Measurements from ENCODE around the gene CDK5RAP3. TPM values are rescaled to one million over a fixed set of nuclear protein-coding genes. Genes with fewer than 3 reads are reported as not detected.
A peak's percentile ranks its signal among the peaks of the same experiment; 100 is the strongest.

CDK5RAP3 gene
- total RNA-seq, 1 experiment from 2014 or later = 149 TPM

DNA sequence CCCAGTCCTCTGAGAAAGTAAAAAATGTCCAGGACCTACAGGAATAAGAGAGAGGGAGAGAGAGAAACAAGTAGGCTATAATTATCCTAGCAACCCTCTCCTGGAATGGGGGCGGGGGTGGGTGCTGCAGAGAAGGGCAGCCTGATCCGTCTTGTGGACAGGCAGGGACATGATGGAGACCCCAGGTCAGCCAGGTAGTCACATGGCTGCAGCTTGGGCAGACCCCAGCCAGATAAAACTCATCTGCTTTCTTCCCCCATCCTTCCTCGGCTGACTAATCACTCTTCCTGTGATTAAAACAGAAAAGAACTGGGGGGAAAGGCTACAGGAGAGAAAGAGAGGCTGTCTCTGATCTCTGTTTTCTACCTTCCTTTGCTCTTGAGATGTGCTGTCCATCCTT lies 34.1 kb downstream of the CDK5RAP3 start:
- H3K27ac Mint-ChIP-seq = peak overlapping the region in 2 of 3 experiments; percentile 94; a peak in 2 of 7 replicates
- no peak overlapping the region; a peak in 1 of 5 replicates for H3K4me3 Mint-ChIP-seq
- no peak overlapping the region for H2BK120ac ChIP-seq (ENCODE audit: low read depth, low read length, poor library complexity, severe bottlenecking)
- no peak overlapping the region for H4K5ac ChIP-seq (ENCODE audit: insufficient read length, low read depth, low read length)
- no peak overlapping the region for H2BK12ac ChIP-seq (ENCODE audit: insufficient read length, low read depth, low read length)
- H2BK20ac ChIP-seq (ENCODE audit: low read depth, low read length, poor library complexity, severe bottlenecking) = no peak overlapping the region
- peaks cover 0 to 4% (median 0%) of the 10 kb centered on the region in 3 experiments; a peak in 2 of 7 replicates for H3K36me3 Mint-ChIP-seq (ENCODE audit: insufficient read depth in 1 of 3, low read depth in 3 of 3)
- no peaks in the 10 kb centered on the region for H4K20me1 ChIP-seq (ENCODE audit: control insufficient read depth, insufficient read depth, insufficient read length)
- H3K27me3 ChIP-seq (ENCODE audit: insufficient read depth, low read length) = no peaks in the 10 kb centered on the region
- no peak overlapping the region for H3K4ac ChIP-seq (ENCODE audit: low read depth, low read length)
- H3K27ac ChIP-seq (ENCODE audit: insufficient read length, low read depth, low read length) = no peak overlapping the region
- no peak overlapping the region for H4K91ac ChIP-seq (ENCODE audit: insufficient read length, low read depth, low read length)
- no peak overlapping the region for H2AK5ac ChIP-seq (ENCODE audit: insufficient read length, low read length)
- H3K4me2 ChIP-seq (ENCODE audit: insufficient read depth, insufficient read length, low read length) = no peak overlapping the region
- H2BK15ac ChIP-seq (ENCODE audit: low read depth, low read length) = no peak overlapping the region
- H3K9me3 Mint-ChIP-seq = peaks cover 0 to 3% of the 10 kb centered on the region in 2 experiments; a peak in 2 of 5 replicates
- no peak overlapping the region for H3K56ac ChIP-seq (ENCODE audit: insufficient read length, low read depth, low read length)
- no peak overlapping the region for H3K18ac ChIP-seq (ENCODE audit: insufficient read length, low read depth, low read length)
- no peak overlapping the region for H3T11ph ChIP-seq (ENCODE audit: low read length)
- no peak overlapping the region for H2BK5ac ChIP-seq (ENCODE audit: insufficient read length, low read length)
- H4K8ac ChIP-seq (replicated peaks; ENCODE audit: insufficient read length, low read depth, low read length) = no peak overlapping the region
- no peaks in the 10 kb centered on the region; the same call in 1 of the 2 replicates for H3K27me3 Mint-ChIP-seq (ENCODE audit: low read depth)
- no peak overlapping the region for H3K14ac ChIP-seq (ENCODE audit: insufficient read depth, low read length)
- TF ChIP-seq, protein P1, sequence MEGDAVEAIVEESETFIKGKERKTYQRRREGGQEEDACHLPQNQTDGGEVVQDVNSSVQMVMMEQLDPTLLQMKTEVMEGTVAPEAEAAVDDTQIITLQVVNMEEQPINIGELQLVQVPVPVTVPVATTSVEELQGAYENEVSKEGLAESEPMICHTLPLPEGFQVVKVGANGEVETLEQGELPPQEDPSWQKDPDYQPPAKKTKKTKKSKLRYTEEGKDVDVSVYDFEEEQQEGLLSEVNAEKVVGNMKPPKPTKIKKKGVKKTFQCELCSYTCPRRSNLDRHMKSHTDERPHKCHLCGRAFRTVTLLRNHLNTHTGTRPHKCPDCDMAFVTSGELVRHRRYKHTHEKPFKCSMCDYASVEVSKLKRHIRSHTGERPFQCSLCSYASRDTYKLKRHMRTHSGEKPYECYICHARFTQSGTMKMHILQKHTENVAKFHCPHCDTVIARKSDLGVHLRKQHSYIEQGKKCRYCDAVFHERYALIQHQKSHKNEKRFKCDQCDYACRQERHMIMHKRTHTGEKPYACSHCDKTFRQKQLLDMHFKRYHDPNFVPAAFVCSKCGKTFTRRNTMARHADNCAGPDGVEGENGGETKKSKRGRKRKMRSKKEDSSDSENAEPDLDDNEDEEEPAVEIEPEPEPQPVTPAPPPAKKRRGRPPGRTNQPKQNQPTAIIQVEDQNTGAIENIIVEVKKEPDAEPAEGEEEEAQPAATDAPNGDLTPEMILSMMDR (conservative IDR thresholded peaks at IDR 0.05) = no peak
- no peaks in the 10 kb centered on the region for H3K9me3 ChIP-seq (ENCODE audit: control insufficient read depth, low read depth, low read length)
- H3K4me1 ChIP-seq (ENCODE audit: insufficient read depth, low read length) = peaks cover 18% of the 10 kb centered on the region; the same call in 1 of the 2 replicates
- WGBS (ENCODE audit: extremely low coverage, insufficient read length, low lambda C conversion rate) = no CpG with 5 or more reads among the region's 3 CpGs
- H2AFZ ChIP-seq (ENCODE audit: low read length) = no peak overlapping the region
- H3K79me2 ChIP-seq (ENCODE audit: insufficient read depth, low read length) = no peaks in the 10 kb centered on the region
- H3K23me2 ChIP-seq (ENCODE audit: insufficient read length, low read depth, low read length, poor library complexity, severe bottlenecking) = no peaks in the 10 kb centered on the region
- H3K9ac ChIP-seq (ENCODE audit: extremely low read depth, insufficient read length, low read length) = no peak overlapping the region
- DNase-seq = no peak
- peaks cover 50 to 54% of the 10 kb centered on the region in 2 experiments for H3K4me1 Mint-ChIP-seq
- H3K23ac ChIP-seq (ENCODE audit: insufficient read length, low read depth, low read length) = no peak overlapping the region
- no peaks in the 10 kb centered on the region for H3K79me1 ChIP-seq (ENCODE audit: insufficient read depth, low read depth, low read length, poor library complexity, severe bottlenecking)
